Activated CD4-positive, alpha-beta memory T cell treated with anti-CD3 and anti-CD28 coated beads, Interleukin-2, amount 10 ng/mL, durations not matched to agents 7 days and 5 days (primary cell): ENCODE measurements around the gene PRG3. TPM values are rescaled to one million over a fixed set of nuclear protein-coding genes. Genes with fewer than 3 reads are reported as not detected.

Experiments
- CTCF ChIA-PET: fragments of 350-600 bp; sonication (Branson Sonifier 250); formaldehyde crosslinking; loops from one replicate; lab custom pipeline; 2021; ENCODE audit warnings: antibody characterized with exemption, inconsistent platforms; lab: Charles Lee
- POLR2A ChIA-PET: fragments of 350-600 bp; sonication (Branson Sonifier 250); formaldehyde crosslinking; loops from one replicate; lab custom pipeline; 2021; ENCODE audit warnings: antibody characterized with exemption; lab: Charles Lee
- DNase-seq: peaks from one replicate; pipeline ENCODE4 v3.0.0-alpha.2; 2020
- H3K27ac Mint-ChIP-seq: one replicate; pipeline ENCODE4 v1.8.0; 2021; ENCODE audit warnings: mild to moderate bottlenecking, mixed read lengths
- H3K27me3 Mint-ChIP-seq: one replicate; pipeline ENCODE4 v1.8.0; 2021; ENCODE audit warnings: mixed read lengths
- H3K36me3 Mint-ChIP-seq: one replicate; pipeline ENCODE4 v1.8.0; 2021; ENCODE audit warnings: low read depth, mixed read lengths
- H3K4me1 Mint-ChIP-seq: one replicate; pipeline ENCODE4 v1.8.0; 2021; ENCODE audit warnings: mixed read lengths
- H3K4me3 Mint-ChIP-seq: one replicate; pipeline ENCODE4 v1.8.0; 2021; ENCODE audit warnings: mild to moderate bottlenecking, mixed read lengths
- H3K9me3 Mint-ChIP-seq: one replicate; pipeline ENCODE4 v1.8.0; 2021; ENCODE audit warnings: mixed read lengths
- total RNA-seq, 2 experiments: library from RNA; stranded (reverse); gene quantifications; one replicate each; pipeline ENCODE4 v1.2.3, GENCODE V29; 2021

Gene PRG3
- total RNA-seq, 2 experiments from 2014 or later = not detected

GRCh38 chr11:57360991-57361390 is 20.0 kb downstream of the PRG3 start:
- Mint-ChIP-seq H3K36me3 (no peaks in the 10 kb centered on the region), H3K9me3 (peaks cover 2% of the 10 kb centered on the region), H3K4me3 (no peak overlapping the region), H3K27me3 (peaks cover 12% of the 10 kb centered on the region), H3K4me1 (no peaks in the 10 kb centered on the region), H3K27ac (no peak overlapping the region)
- no peak for DNase-seq
- CTCF ChIA-PET = interaction anchor here (1.0 to 1.6 kb wide), 2 partner anchors 15 to 82 kb away, joined by 3 read pairs; no protein-coding TSS in a partner anchor
- POLR2A ChIA-PET = no interaction called here

- Mint-ChIP-seq H3K9me3 (peaks cover 2% of the 10 kb centered on the region), H3K27me3 (peaks cover 13% of the 10 kb centered on the region), H3K36me3 (no peaks in the 10 kb centered on the region), H3K4me1 (no peaks in the 10 kb centered on the region), H3K27ac (no peak overlapping the region), H3K4me3 (no peak overlapping the region)
- ChIA-PET CTCF (interaction anchor here (1.6 kb wide), 2 partner anchors 14 to 83 kb away, joined by 3 read pairs; no protein-coding TSS in a partner anchor), POLR2A (no interaction called here)
- DNase-seq = no peak
These were observed 20.9 kb downstream of the PRG3 start for GRCh38 chr11:57359896-57360690.

- ChIA-PET POLR2A (no interaction called here), CTCF (interaction anchor here (1.6 kb wide), 1 partner anchor 13 kb away, joined by 3 read pairs; no protein-coding TSS in a partner anchor)
- H3K36me3 Mint-ChIP-seq = no peaks in the 10 kb centered on the region
- no peak overlapping the region for H3K4me3 Mint-ChIP-seq
- H3K9me3 Mint-ChIP-seq = peaks cover 2% of the 10 kb centered on the region
- DNase-seq = no peak
- H3K27ac Mint-ChIP-seq = no peak overlapping the region
- H3K27me3 Mint-ChIP-seq = peaks cover 16% of the 10 kb centered on the region
- H3K4me1 Mint-ChIP-seq = no peaks in the 10 kb centered on the region
These were observed 21.6 kb downstream of the PRG3 start for GRCh38 chr11:57359396-57359795.

GRCh38 chr11:57358991-57359390 is 22.0 kb downstream of the PRG3 start:
- Mint-ChIP-seq H3K27ac (no peak overlapping the region), H3K27me3 (peaks cover 17% of the 10 kb centered on the region), H3K36me3 (no peaks in the 10 kb centered on the region), H3K4me3 (no peak overlapping the region), H3K9me3 (peaks cover 2% of the 10 kb centered on the region), H3K4me1 (no peaks in the 10 kb centered on the region)
- POLR2A ChIA-PET = interaction anchor here (1.0 kb wide), 1 partner anchor 41 kb away, joined by 3 read pairs; no protein-coding TSS in a partner anchor
- DNase-seq = no peak
- CTCF ChIA-PET = interaction anchor here (1.6 kb wide), 1 partner anchor 13 kb away, joined by 3 read pairs; no protein-coding TSS in a partner anchor

- CTCF ChIA-PET = interaction anchor here (0.6 to 0.7 kb wide), 2 partner anchors 11 to 66 kb away, joined by 3 read pairs; no protein-coding TSS in a partner anchor
These were observed 22.4 kb downstream of the PRG3 start for GRCh38 chr11:57358543-57358961.

GRCh38 chr11:57357856-57358255 is 23.1 kb downstream of the PRG3 start:
- H3K4me1 Mint-ChIP-seq = no peaks in the 10 kb centered on the region
- H3K9me3 Mint-ChIP-seq = peaks cover 2% of the 10 kb centered on the region
- no peak overlapping the region for H3K27ac Mint-ChIP-seq
- no peaks in the 10 kb centered on the region for H3K36me3 Mint-ChIP-seq
- POLR2A ChIA-PET = interaction anchor here (1.0 kb wide), 1 partner anchor 42 kb away, joined by 3 read pairs; no protein-coding TSS in a partner anchor
- DNase-seq = no peak
- H3K27me3 Mint-ChIP-seq = peaks cover 20% of the 10 kb centered on the region
- no peak overlapping the region for H3K4me3 Mint-ChIP-seq
- CTCF ChIA-PET = interaction anchor here (0.7 kb wide), 1 partner anchor 10 kb away, joined by 3 read pairs; no protein-coding TSS in a partner anchor

More at GRCh38 chr11:57358543-57358961, 22.4 kb downstream of the PRG3 start:
- Mint-ChIP-seq H3K36me3 (no peaks in the 10 kb centered on the region), H3K27ac (no peak overlapping the region), H3K27me3 (peaks cover 17% of the 10 kb centered on the region), H3K9me3 (peaks cover 2% of the 10 kb centered on the region), H3K4me1 (no peaks in the 10 kb centered on the region), H3K4me3 (no peak overlapping the region)
- POLR2A ChIA-PET = interaction anchor here (1.0 kb wide), 1 partner anchor 42 kb away, joined by 3 read pairs; no protein-coding TSS in a partner anchor
- no peak for DNase-seq

- Mint-ChIP-seq H3K27me3 (peaks cover 20% of the 10 kb centered on the region), H3K4me3 (no peak overlapping the region), H3K27ac (no peak overlapping the region), H3K9me3 (peaks cover 2% of the 10 kb centered on the region), H3K36me3 (no peaks in the 10 kb centered on the region), H3K4me1 (no peaks in the 10 kb centered on the region)
- ChIA-PET CTCF (interaction anchor here (2.1 kb wide), 1 partner anchor 11 kb away, joined by 8 read pairs; no protein-coding TSS in a partner anchor), POLR2A (no interaction called here)
- DNase-seq = no peak
These were observed 23.6 kb downstream of the PRG3 start for GRCh38 chr11:57357310-57357709.

- ChIA-PET POLR2A (no interaction called here), CTCF (interaction anchor here (1.5 to 2.1 kb wide), 2 partner anchors 10 to 137 kb away, joined by 6 to 8 read pairs; no protein-coding TSS in a partner anchor)
- DNase-seq = no peak
- Mint-ChIP-seq H3K27ac (no peak overlapping the region), H3K4me1 (no peaks in the 10 kb centered on the region), H3K36me3 (no peaks in the 10 kb centered on the region), H3K4me3 (no peak overlapping the region), H3K9me3 (peaks cover 4% of the 10 kb centered on the region), H3K27me3 (peaks cover 24% of the 10 kb centered on the region)
These were observed 24.7 kb downstream of the PRG3 start for GRCh38 chr11:57356268-57356667.

GRCh38 chr11:57354699-57355098 is 26.3 kb downstream of the PRG3 start:
- no peak overlapping the region for H3K27ac Mint-ChIP-seq
- CTCF ChIA-PET = no interaction called here

GRCh38 chr11:57353852-57354251 is 27.1 kb downstream of the PRG3 start:
- DNase-seq = no peak
- Mint-ChIP-seq H3K4me3 (no peak overlapping the region), H3K27ac (no peak overlapping the region), H3K4me1 (peaks cover 2% of the 10 kb centered on the region), H3K36me3 (no peaks in the 10 kb centered on the region), H3K27me3 (peaks cover 28% of the 10 kb centered on the region), H3K9me3 (peaks cover 5% of the 10 kb centered on the region)
- ChIA-PET CTCF (interaction anchor here (0.6 kb wide), 1 partner anchor 152 kb away, joined by 3 read pairs; no protein-coding TSS in a partner anchor), POLR2A (no interaction called here)

More at GRCh38 chr11:57354699-57355098, 26.3 kb downstream of the PRG3 start:
- POLR2A ChIA-PET = no interaction called here
- Mint-ChIP-seq H3K4me1 (peaks cover 2% of the 10 kb centered on the region), H3K4me3 (no peak overlapping the region), H3K9me3 (peaks cover 5% of the 10 kb centered on the region), H3K36me3 (no peaks in the 10 kb centered on the region), H3K27me3 (peaks cover 28% of the 10 kb centered on the region)
- DNase-seq = no peak

GRCh38 chr11:57353446-57353845 is 27.5 kb downstream of the PRG3 start:
- POLR2A ChIA-PET = no interaction called here
- H3K27ac Mint-ChIP-seq = no peak overlapping the region
- CTCF ChIA-PET = interaction anchor here (0.6 to 1.3 kb wide), 2 partner anchors 104 to 153 kb away, joined by 3 to 6 read pairs; no protein-coding TSS in a partner anchor
- no peaks in the 10 kb centered on the region for H3K36me3 Mint-ChIP-seq
- peaks cover 29% of the 10 kb centered on the region for H3K27me3 Mint-ChIP-seq
- no peak for DNase-seq
- H3K9me3 Mint-ChIP-seq = peaks cover 5% of the 10 kb centered on the region
- H3K4me3 Mint-ChIP-seq = no peak overlapping the region
- peaks cover 2% of the 10 kb centered on the region for H3K4me1 Mint-ChIP-seq

GRCh38 chr11:57353036-57353435 is 27.9 kb downstream of the PRG3 start:
- DNase-seq = no peak
- Mint-ChIP-seq H3K27me3 (peaks cover 31% of the 10 kb centered on the region), H3K4me1 (peaks cover 2% of the 10 kb centered on the region), H3K4me3 (no peak overlapping the region), H3K9me3 (peaks cover 5% of the 10 kb centered on the region), H3K27ac (no peak overlapping the region), H3K36me3 (no peaks in the 10 kb centered on the region)
- ChIA-PET CTCF (interaction anchor here (1.3 kb wide), 2 partner anchors 105 to 141 kb away, joined by 5 to 6 read pairs; no protein-coding TSS in a partner anchor), POLR2A (no interaction called here)
